ENCODE measurements around the gene ZNF487. TPM values are rescaled to one million over a fixed set of nuclear protein-coding genes. Genes with fewer than 3 reads are reported as not detected.

Gene ZNF487
- total RNA-seq, 1 experiment from 2014 or later, result 7.6 TPM

DNA sequence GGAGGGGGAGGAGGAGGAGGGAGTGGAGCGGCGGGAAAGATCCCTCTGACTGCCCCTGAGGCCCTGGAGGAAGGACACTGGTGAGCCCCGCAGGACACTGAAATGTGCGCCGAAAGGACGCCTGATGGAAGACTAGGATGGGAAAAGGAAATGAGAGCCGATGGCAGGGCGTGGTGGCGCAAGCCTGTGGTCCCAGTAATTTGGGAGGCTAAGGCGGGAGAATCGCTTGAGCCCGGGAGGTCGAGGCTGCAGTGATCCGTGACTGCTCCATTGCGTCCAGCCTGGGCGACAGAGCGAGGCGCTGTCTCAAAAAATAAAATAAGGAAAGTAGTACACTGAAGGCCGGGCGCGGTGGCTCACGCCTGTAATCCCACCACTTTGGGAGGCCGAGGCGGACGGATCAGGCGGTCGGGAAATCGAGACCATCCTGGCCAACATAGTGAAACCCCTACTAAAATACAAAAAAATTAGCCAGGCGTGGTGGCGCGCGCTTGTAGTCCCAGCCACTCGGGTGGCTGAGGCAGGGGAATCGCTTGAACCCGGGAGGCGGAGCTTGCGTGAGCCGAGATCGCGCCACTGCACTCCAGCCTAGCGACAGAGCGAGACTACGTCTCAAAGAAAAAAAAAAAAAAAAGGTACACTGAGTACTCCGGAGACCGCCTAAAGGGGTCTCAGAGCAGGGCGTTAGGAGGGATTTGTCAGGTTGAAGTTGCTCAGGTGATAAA, 27.4 kb upstream of the ZNF487 start:
- TSS peak; percentile 95 for BruUV-seq (replicated peaks)
- ChIA-PET CTCF (no interaction called here), POLR2A (interaction anchor here (0.6 to 0.7 kb wide), 7 partner anchors 13 to 35 kb away, joined by 3 to 15 read pairs (median 5); no protein-coding TSS in a partner anchor)
- in situ Hi-C loops (cut with HindIII; ENCODE audit: low pct_unique_long_range_greater_than_20kb, low sequenced_read_pairs), result no loop called here
- intact Hi-C loops (cut with micrococcal nuclease; ENCODE audit: unreplicated experiment), result no loop called here
- H3K27me3 ChIP-seq (ENCODE audit: control insufficient read depth, insufficient read depth, low read length), result no peaks in the 10 kb centered on the region
- DNase-seq (ENCODE audit: low read depth, low spot score) (no peak), ATAC-seq (peak; percentile 3; the same call in 1 of the 2 replicates)
- peaks cover 9% of the 10 kb centered on the region for H3K36me3 ChIP-seq (ENCODE audit: control insufficient read depth, insufficient read depth, low read length)
- peak overlapping the region; percentile 68 to 96 for H3K4me3 ChIP-seq (ENCODE audit: low read depth in 2 of 2, low read length in 2 of 2)
- H3K27ac ChIP-seq (ENCODE audit: low read length), result peak overlapping the region; percentile 92
- TF ChIP-seq, protein P1, sequence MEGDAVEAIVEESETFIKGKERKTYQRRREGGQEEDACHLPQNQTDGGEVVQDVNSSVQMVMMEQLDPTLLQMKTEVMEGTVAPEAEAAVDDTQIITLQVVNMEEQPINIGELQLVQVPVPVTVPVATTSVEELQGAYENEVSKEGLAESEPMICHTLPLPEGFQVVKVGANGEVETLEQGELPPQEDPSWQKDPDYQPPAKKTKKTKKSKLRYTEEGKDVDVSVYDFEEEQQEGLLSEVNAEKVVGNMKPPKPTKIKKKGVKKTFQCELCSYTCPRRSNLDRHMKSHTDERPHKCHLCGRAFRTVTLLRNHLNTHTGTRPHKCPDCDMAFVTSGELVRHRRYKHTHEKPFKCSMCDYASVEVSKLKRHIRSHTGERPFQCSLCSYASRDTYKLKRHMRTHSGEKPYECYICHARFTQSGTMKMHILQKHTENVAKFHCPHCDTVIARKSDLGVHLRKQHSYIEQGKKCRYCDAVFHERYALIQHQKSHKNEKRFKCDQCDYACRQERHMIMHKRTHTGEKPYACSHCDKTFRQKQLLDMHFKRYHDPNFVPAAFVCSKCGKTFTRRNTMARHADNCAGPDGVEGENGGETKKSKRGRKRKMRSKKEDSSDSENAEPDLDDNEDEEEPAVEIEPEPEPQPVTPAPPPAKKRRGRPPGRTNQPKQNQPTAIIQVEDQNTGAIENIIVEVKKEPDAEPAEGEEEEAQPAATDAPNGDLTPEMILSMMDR (IDR thresholded peaks at IDR 0.05), result no peak
- TF ChIP-seq SIN3A (IDR thresholded peaks at IDR 0.05; ENCODE audit: borderline replicate concordance, insufficient read depth, low read depth, low read length), result 0 out of 2 replicates have a peak, but pooled peaks have one; percentile 22
- TF ChIP-seq TCF7L2 (IDR thresholded peaks at IDR 0.05; ENCODE audit: low read depth, low read length), result no peak
- peak; percentile 83; the same call in 1 of the 2 replicates for TF ChIP-seq POLR2AphosphoS5 (IDR thresholded peaks at IDR 0.05; ENCODE audit: low read depth, low read length)
- peaks cover 6% of the 10 kb centered on the region for H3K4me1 ChIP-seq (ENCODE audit: control insufficient read depth, insufficient read depth, low read length)
- H3K9me3 ChIP-seq (ENCODE audit: control insufficient read depth, insufficient read depth, low read depth, low read length), result no peaks in the 10 kb centered on the region

DNA sequence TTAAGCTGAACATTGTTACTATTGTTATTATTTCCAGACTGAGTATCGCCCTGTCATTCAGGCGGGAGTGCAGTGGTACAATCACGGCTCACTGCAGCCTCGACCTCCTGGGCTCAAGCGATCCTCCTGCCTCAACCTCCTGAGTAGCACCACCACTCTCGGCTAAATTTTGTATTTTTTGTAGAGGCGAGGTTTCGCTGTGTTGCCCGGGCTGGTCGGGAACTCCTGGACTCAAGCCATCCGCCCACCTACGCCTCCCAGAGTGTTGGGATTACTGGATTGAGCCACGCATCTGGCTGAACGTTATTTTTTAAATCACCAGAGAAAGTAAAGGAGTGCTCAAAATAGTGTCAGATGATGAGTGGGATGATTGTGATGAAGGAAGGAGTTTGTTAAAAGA, 26.6 kb upstream of the ZNF487 start:
- ChIA-PET CTCF (interaction anchor here (0.5 kb wide), 1 partner anchor 208 kb away, joined by 3 read pairs; no protein-coding TSS in a partner anchor), POLR2A (interaction anchor here (0.6 kb wide), 2 partner anchors 14 to 17 kb away, joined by 11 to 12 read pairs; no protein-coding TSS in a partner anchor)
- Histone ChIP-seq H3K27ac (ENCODE audit: low read length) (peak overlapping the region; percentile 92), H3K27me3 (ENCODE audit: control insufficient read depth, insufficient read depth, low read length) (no peaks in the 10 kb centered on the region), H3K9me3 (ENCODE audit: control insufficient read depth, insufficient read depth, low read depth, low read length) (no peaks in the 10 kb centered on the region), H3K4me1 (ENCODE audit: control insufficient read depth, insufficient read depth, low read length) (peaks cover 6% of the 10 kb centered on the region), H3K36me3 (ENCODE audit: control insufficient read depth, insufficient read depth, low read length) (peaks cover 6% of the 10 kb centered on the region; the same call in 1 of the 2 replicates), H3K4me3 (ENCODE audit: low read depth in 2 of 2, low read length in 2 of 2) (peak overlapping the region; percentile 68 to 96)
- intact Hi-C loops (cut with micrococcal nuclease; ENCODE audit: unreplicated experiment), result no loop called here
- TF ChIP-seq POLR2AphosphoS5 (IDR thresholded peaks at IDR 0.05; ENCODE audit: low read depth, low read length) (no peak), REST (IDR thresholded peaks at IDR 0.05; ENCODE audit: insufficient read depth in 1 of 2, low read depth in 2 of 2, low read length in 1 of 2) (no peak), TCF7L2 (IDR thresholded peaks at IDR 0.05; ENCODE audit: low read depth, low read length) (no peak), SIN3A (IDR thresholded peaks at IDR 0.05; ENCODE audit: borderline replicate concordance, insufficient read depth, low read depth, low read length) (no peak)
- TF ChIP-seq, protein P1 (IDR thresholded peaks at IDR 0.05), result no peak
- no TSS peak for BruUV-seq (replicated peaks)
- no peak for DNase-seq (ENCODE audit: low read depth, low spot score)
- in situ Hi-C loops (cut with HindIII; ENCODE audit: low pct_unique_long_range_greater_than_20kb, low sequenced_read_pairs), result no loop called here
- ATAC-seq, result no peak

Data from Panc1 (cell line).